GM21717 (cell line): Measurements from ENCODE around the gene NIPSNAP2.
A peak's percentile ranks its signal among the peaks of the same experiment; 100 is the strongest.
"Not testable (repeated sequence)": the region's sequence is repeated elsewhere in the genome, so short reads cannot be mapped to it uniquely, and the experiment has no call there.

Experiments
- ATAC-seq: cut with Tn5 transposase; IDR thresholded peaks from one replicate; pipeline ENCODE4 v1.9.1; 2021; ENCODE audit warnings: mild to moderate bottlenecking, moderate library complexity; ENCODE audit not compliant: unreplicated experiment

Gene NIPSNAP2

GRCh38 chr7:55964261-55965099, at the start of gene NIPSNAP2:
TSS of gene NIPSNAP2 (plus strand) at chr7:55964585. CDS start at chr7:55964610, 25 bp downstream.
- peak; percentile 83 for ATAC-seq

GRCh38 chr7:55917771-55918170, 46.6 kb upstream of the NIPSNAP2 start:
- no peak for ATAC-seq

GRCh38 chr7:55928006-55928767, 36.2 kb upstream of the NIPSNAP2 start:
- no peak for ATAC-seq

DNA sequence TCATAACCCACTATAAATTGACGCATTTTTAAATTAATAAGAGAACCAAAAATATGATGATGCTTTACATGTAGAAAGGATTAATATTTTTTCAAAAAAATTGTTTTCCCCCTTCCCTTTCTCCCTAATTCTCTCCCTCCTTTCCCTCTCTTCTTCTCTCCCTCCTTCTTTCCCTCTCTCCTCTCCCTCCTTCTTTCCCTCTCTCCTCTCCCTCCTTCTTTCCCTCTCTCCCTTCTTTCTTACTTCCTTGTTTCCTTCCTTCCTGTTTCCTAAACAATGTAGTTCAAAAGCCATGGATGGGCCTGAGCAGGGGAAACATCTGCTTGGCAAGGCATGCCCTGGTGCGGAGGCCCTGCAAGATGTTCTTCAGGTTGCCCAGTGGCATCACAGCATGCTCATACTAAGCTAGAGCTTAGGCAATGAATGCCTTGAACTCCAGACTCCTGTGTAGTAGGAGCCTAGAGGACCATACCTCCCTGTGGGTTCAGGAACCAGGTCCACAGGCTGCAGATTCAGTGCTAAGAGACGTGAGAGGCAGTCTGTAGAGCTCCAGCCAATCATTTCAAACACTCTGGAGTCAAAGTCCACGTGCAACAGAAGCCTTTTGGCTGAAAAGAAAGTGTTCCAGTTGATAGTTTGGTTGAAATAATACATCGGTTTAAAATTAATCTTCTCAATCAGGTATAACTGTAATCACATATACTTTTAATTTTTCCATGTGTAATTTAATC, 32.8 kb upstream of the NIPSNAP2 start:
- no peak for ATAC-seq

GRCh38 chr7:55939514-55940123, 24.8 kb upstream of the NIPSNAP2 start:
- ATAC-seq = no peak

GRCh38 chr7:55946545-55946944, 17.8 kb upstream of the NIPSNAP2 start:
- ATAC-seq = no peak

DNA sequence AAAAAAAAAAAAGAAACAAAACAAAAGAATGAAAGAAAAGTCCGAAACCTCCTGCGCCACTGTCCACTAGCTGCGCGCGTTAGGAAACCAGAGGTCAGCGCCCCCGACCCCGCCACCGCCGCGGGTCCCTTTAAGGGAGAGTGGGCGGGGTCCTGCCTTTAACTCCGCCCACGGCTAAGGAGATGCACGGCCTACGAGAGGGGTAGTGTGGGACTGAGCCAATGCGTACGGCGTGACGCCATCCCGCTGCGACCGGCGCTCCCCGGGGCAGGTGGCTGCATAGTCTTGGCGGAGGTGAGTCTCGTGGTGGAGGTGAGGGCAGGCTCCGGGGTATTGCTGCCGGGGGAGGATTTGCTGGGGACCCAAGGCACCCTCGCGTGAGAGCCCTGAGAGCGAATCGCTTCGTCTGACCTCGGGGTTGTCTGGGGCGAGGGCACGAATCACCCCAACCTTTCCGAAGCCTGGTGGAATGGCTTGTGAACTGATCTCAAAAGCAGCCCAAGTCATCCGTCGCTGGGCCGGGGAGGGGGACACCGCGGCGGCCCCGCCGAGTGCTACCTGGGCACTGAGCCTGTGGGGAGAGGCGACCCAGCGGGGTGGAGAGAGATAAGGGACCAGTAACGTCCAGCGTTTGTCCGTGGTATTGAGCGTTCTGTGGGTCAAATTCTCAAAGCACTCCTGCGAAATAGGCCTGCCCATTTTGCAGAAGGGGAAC, 12.6 kb upstream of the NIPSNAP2 start, which contains the start of gene MRPS17:
Gene MRPS17, plus strand, starts transcription at position 241 of the 715 bp plus-strand sequence. CDS start 1,319 bp downstream, outside the sequence.
- ATAC-seq = peak; percentile 100

- not testable (repeated sequence) for ATAC-seq
Observed at GRCh38 chr7:55952352-55952671, 12.1 kb upstream of the NIPSNAP2 start.

DNA sequence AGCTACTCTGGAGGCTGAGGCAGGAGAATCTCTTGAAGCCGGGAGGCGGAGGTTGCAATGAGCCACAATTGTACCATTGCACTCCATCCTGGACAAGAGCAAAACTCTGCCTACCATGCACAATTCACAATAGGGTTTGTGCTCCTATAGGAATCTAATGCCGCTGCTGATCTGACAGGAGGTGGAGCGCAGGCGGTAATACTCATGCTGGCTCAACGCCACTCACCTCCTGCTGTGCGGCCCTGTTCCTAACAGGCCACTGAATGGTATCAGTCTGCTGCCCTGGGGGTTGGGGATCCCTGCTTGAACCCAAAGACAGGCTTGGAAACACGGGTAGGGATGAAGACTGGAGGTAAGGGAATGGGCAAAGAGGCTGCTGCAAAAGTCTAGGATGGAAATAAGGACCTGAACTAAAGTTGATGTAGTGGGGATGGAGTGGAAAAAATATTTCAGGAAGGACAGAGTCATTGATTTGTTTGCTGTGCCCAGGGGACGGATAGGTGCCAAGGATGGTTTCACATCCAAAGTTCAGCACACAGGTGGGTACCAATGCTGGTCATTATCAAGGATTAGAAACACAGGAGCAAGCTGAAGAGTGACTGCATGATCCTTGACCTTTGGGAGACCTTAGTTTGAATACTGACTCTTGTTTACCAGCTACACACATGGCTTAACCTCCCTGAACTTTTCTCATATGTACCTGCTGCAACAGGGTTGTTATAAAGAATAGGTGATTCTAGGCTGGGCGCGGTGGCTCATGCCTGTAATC, 10.5 kb upstream of the NIPSNAP2 start:
- ATAC-seq = no peak

- no peak for ATAC-seq
Observed at GRCh38 chr7:55957190-55957589, 7.2 kb upstream of the NIPSNAP2 start.

DNA sequence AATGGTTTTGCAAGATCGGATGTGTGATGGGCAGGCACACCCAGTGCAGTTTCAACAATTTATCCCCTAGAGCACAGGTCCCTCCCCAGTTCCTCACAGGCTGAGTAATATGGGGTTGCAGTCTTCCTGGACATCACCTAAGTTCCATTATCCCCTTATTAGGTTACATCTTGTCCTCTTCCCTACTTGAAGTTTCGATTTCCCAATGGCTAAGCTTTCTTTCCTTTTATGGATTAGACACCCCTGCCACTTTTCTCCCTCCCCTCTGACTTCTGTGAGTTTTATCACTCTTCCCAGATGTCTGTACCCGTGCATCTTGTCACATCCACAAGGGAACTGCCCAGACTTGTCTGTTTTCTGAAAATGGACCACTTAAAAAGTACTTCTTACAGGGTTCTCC, 2.4 kb upstream of the NIPSNAP2 start:
- no peak for ATAC-seq

DNA sequence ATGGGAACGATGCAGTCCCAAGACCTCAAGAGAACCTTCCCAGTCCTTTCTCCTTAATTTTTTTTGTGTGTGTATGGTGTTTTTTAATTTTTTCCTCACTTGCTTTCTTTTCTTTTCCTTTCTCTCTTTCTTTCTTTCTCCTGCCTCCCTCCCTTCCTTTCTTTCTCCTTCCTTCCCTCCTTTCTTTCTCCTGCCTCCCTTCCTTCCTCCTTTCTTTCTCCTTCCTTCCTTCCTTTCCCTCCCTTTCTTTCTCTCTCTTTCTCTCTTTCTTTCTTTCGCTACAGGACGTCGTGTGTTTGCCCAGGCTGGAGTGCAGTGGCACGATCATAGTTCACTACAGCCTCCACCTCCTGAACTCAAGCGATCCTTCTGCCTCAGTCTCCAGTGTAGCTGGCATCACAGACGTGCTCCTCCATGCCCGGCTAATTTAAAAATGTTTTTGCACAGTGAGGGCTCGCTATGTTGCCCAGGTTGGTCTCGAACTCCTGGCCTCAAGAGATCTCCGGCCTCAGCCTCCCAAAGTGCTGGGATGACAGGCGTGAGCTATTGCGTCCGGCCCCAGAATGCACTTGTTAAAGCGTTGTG, 709 bp upstream of the NIPSNAP2 start:
- ATAC-seq = no peak

- ATAC-seq = peak; percentile 33
Observed at GRCh38 chr7:55965100-55965470, 700 bp downstream of the NIPSNAP2 start.

GRCh38 chr7:55965805-55966421, 1.5 kb downstream of the NIPSNAP2 start:
- no peak for ATAC-seq

GRCh38 chr7:55966851-55967250, 2.5 kb downstream of the NIPSNAP2 start:
- no peak for ATAC-seq

GRCh38 chr7:55969391-55969790, 5.0 kb downstream of the NIPSNAP2 start:
- no peak for ATAC-seq

- ATAC-seq = no peak
Observed at GRCh38 chr7:55970561-55970960, 6.2 kb downstream of the NIPSNAP2 start.

- ATAC-seq = no peak
Observed at GRCh38 chr7:55970978-55971377, 6.6 kb downstream of the NIPSNAP2 start.

- ATAC-seq = no peak
Observed at GRCh38 chr7:55973747-55974250, 9.4 kb downstream of the NIPSNAP2 start.
